ENCODE data around the gene CHI3L1.

CHI3L1 gene

GRCh38 chr1:203206129-203206687 is 19.7 kb upstream of the CHI3L1 start:
- DNase-seq (ENCODE audit: low spot score) = no peak

- no peak for DNase-seq (ENCODE audit: low spot score)
These were observed 18.3 kb upstream of the CHI3L1 start for GRCh38 chr1:203204756-203205155.

GRCh38 chr1:203202431-203203245 is 16.1 kb upstream of the CHI3L1 start:
- no peak for DNase-seq (ENCODE audit: low spot score)

- no peak for DNase-seq (ENCODE audit: low spot score)
These were observed 15.2 kb upstream of the CHI3L1 start for GRCh38 chr1:203201516-203202205.

GRCh38 chr1:203200916-203201315 is 14.4 kb upstream of the CHI3L1 start:
- no peak for DNase-seq (ENCODE audit: low spot score)

GRCh38 chr1:203199816-203200571 is 13.5 kb upstream of the CHI3L1 start:
- DNase-seq (ENCODE audit: low spot score) = no peak

- no peak for DNase-seq (ENCODE audit: low spot score)
These were observed 12.9 kb upstream of the CHI3L1 start for GRCh38 chr1:203199481-203199815.

- no peak for DNase-seq (ENCODE audit: low spot score)
These were observed 12.5 kb upstream of the CHI3L1 start for GRCh38 chr1:203199002-203199401.

- peak; percentile 15 for DNase-seq (ENCODE audit: low spot score)
These were observed 11.1 kb upstream of the CHI3L1 start for GRCh38 chr1:203197625-203198024.

- no peak for DNase-seq (ENCODE audit: low spot score)
These were observed 9.9 kb upstream of the CHI3L1 start for GRCh38 chr1:203196371-203196770.

- no peak for DNase-seq (ENCODE audit: low spot score)
These were observed 4.4 kb upstream of the CHI3L1 start for GRCh38 chr1:203190949-203191348.

GRCh38 chr1:203189951-203190352 is 3.4 kb upstream of the CHI3L1 start:
- no peak for DNase-seq (ENCODE audit: low spot score)

- DNase-seq (ENCODE audit: low spot score) = no peak
These were observed 2.3 kb upstream of the CHI3L1 start for GRCh38 chr1:203188686-203189232.

- no peak for DNase-seq (ENCODE audit: low spot score)
These were observed 1.3 kb upstream of the CHI3L1 start for GRCh38 chr1:203187689-203188264.

- peak; percentile 15 for DNase-seq (ENCODE audit: low spot score)
These were observed 791 bp upstream of the CHI3L1 start for GRCh38 chr1:203187304-203187685.

- DNase-seq (ENCODE audit: low spot score) = peak; percentile 47
These were observed 436 bp downstream of the CHI3L1 start for GRCh38 chr1:203186091-203186445.

GRCh38 chr1:203185585-203185984 is 919 bp downstream of the CHI3L1 start:
- peak; percentile 22 for DNase-seq (ENCODE audit: low spot score)

- DNase-seq (ENCODE audit: low spot score) = peak; percentile 33
These were observed 1.4 kb downstream of the CHI3L1 start for GRCh38 chr1:203185061-203185461.

- no peak for DNase-seq (ENCODE audit: low spot score)
These were observed 2.0 kb downstream of the CHI3L1 start for GRCh38 chr1:203184467-203184866.

- DNase-seq (ENCODE audit: low spot score) = no peak
These were observed 2.7 kb downstream of the CHI3L1 start for GRCh38 chr1:203183828-203184227.

GRCh38 chr1:203182387-203182953 is 4.0 kb downstream of the CHI3L1 start:
- no peak for DNase-seq (ENCODE audit: low spot score)
